Thymus (tissue), 11 donors: ENCODE data around the gene GAPDHS. TPM values are rescaled to one million over a fixed set of nuclear protein-coding genes. Genes with fewer than 3 reads are reported as not detected.
A peak's percentile ranks its signal among the peaks of the same experiment; 100 is the strongest.

Experiments
- DNase-seq, 9 donors: peaks; one replicate each; pipeline ENCODE4 v3.0.0-alpha.2; 2013; ENCODE audit warnings: low spot score in 9 of 9, low read depth in 6 of 9, missing footprints in 1 of 9
- H3K27ac ChIP-seq, 2 donors: one replicate each; pipeline ENCODE4 v1.5.1; 2013; ENCODE audit warnings: control low read depth in 1 of 2, low read depth in 1 of 2, low read length in 1 of 2, mild to moderate bottlenecking in 1 of 2, moderate library complexity in 1 of 2
- H3K27me3 ChIP-seq, 2 donors: one replicate each; pipeline ENCODE4 v1.5.1; 2013; ENCODE audit warnings: low read length in 1 of 2; ENCODE audit not compliant: control insufficient read depth in 2 of 2, insufficient read depth in 1 of 2
- H3K36me3 ChIP-seq, 2 donors: one replicate each; pipeline ENCODE4 v1.5.1; 2013; ENCODE audit warnings: low read length in 1 of 2, mild to moderate bottlenecking in 1 of 2, moderate library complexity in 1 of 2; ENCODE audit not compliant: control insufficient read depth in 2 of 2, insufficient read depth in 2 of 2
- H3K4me1 ChIP-seq, 2 donors: one replicate each; pipeline ENCODE4 v1.5.1; 2013; ENCODE audit warnings: low read length in 2 of 2; ENCODE audit not compliant: control insufficient read depth in 2 of 2, insufficient read depth in 2 of 2
- H3K4me3 ChIP-seq, 2 donors: one replicate each; pipeline ENCODE4 v1.5.1; 2013; ENCODE audit warnings: low read length in 2 of 2, control low read depth in 1 of 2, mild to moderate bottlenecking in 1 of 2
- H3K9me3 ChIP-seq, 2 donors: one replicate each; pipeline ENCODE4 v1.5.1; 2013; ENCODE audit warnings: low read length in 1 of 2, mild to moderate bottlenecking in 1 of 2; ENCODE audit not compliant: control insufficient read depth in 2 of 2, insufficient read depth in 1 of 2
- WGBS: extraction: QIAGEN DNeasy Blood & Tissue Kit; methylation state at CpG from one replicate; pipeline ENCODE4 v1.1.7; 2013; 5-methylcytosine and 5-hydroxymethylcytosine counted together
- polyA plus RNA-seq: library from polyadenylated mRNA; stranded (reverse); fragments of 200-250 nt; gene quantifications from one replicate; pipeline ENCODE4 v1.2.3, GENCODE V29; 2013
- total RNA-seq: library from RNA; stranded (reverse); fragments of 120-200 nt; gene quantifications from one replicate; pipeline ENCODE4 v1.2.4, GENCODE V29; 2013
- donor health status: healthy.

GAPDHS gene
- total and polyA plus RNA-seq, 2 donors = 0.16 to 0.19 TPM

DNA sequence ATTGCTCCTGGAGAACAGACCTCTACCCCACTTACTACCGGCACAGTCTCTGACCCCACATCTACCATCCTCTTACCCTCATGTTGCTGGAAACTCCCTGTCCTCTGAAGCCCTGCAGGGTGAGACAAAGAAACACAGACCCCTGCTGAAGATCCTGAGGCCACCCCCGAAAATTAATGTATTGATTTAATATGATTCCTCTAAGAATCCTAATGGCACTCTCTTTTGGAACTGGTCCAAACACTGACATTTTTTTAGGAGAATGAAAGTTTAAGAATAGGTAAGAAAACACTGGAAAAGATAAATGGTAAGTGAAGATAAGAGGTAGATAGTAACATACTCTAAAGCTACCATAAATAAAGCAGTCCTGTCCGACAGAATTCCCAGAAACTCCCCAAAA lies 25.1 kb upstream of the GAPDHS start:
- H3K36me3 ChIP-seq = no peaks in the 10 kb centered on the region
- no peak for DNase-seq
- no peaks in the 10 kb centered on the region for H3K9me3 ChIP-seq
- H3K4me3 ChIP-seq = no peak overlapping the region
- peaks cover 14 to 74% of the 10 kb centered on the region in 2 donors for H3K27me3 ChIP-seq
- 97% methylated on average over 3 of the region's 3 CpGs for WGBS
- H3K27ac ChIP-seq = no peak overlapping the region
- H3K4me1 ChIP-seq = no peaks in the 10 kb centered on the region

DNA sequence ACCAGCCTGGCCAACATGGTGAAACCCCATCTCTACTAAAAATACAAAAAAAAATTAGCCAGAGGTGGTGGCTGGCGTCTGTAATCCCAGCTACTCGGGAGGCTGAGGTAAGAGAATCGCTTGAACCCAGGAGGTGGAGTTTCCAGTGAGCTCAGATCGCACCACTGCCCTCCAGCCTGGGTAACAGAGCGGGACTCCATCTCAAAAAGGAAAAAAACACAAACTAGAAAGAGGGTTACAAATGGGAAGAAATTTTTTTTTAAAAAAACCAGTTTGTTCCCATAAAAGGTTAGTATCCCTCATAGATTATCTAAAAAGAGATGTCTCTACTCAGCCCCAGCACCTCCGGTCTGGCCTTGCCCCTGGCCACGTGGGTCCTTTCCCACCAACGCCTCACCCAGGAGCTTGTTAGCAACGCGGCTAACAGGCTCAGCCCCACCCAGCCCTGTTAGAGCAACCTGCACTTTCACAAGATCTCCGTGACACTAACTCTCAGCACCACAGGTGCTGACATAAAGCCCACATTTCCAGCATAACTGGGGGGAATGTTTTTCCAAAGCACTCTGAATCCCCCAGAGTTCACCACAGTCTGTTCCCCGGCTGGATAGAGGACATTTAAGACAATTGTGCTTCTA lies 24.1 kb upstream of the GAPDHS start:
- WGBS = 38% methylated on average over 12 of the region's 12 CpGs
- H3K4me3 ChIP-seq = no peak overlapping the region

DNA sequence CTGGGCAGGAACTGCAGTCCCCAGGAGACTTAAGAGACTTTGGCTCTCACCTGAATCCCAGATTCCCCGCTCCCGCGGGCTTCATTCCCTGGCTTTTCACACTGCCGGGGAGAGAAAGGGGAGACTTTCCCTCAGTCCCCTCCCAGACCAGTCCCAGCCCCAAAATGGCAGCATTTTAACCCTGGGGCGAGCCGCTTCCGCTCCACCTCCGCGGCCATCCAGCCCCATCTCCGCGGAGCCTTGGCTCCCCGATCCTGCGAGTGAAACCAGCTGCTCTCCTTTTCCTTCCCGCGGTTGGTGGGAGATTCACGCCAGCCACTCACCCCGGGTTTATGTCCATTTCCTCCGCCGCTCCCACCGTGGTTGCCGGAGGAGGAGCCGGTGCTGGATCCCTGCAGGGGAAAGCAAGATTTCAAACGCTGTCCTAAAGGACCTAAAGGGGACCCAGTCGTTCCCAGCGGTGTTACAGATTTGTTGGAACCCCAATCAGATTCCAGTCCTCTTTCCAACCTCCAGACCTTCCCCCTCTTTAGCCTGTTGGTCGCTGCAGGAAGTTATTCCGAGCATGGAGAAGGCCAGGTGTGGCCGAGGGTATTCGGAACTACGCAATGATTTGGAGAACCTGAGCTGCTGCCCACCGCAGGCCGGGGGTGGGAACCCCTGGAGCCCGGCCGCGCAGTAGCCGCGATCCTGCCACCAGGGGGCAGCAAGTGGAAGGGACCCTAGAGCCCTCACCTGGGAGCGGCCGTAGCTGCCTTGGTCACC lies 23.2 kb upstream of the GAPDHS start:
- Histone ChIP-seq H3K4me3 (peak overlapping the region; percentile 11 to 24), H3K9me3 (no peaks in the 10 kb centered on the region), H3K36me3 (no peaks in the 10 kb centered on the region), H3K27me3 (peaks cover 14 to 88% of the 10 kb centered on the region in 2 donors), H3K27ac (no peak overlapping the region), H3K4me1 (no peaks in the 10 kb centered on the region)
- 1% methylated on average over 39 of the region's 39 CpGs for WGBS
- DNase-seq = peak in 7 of 9 donors; percentile 21 to 64 (median 51)

More for the DNA sequence above, 24.1 kb upstream of the GAPDHS start:
- Histone ChIP-seq H3K36me3 (no peaks in the 10 kb centered on the region), H3K9me3 (no peaks in the 10 kb centered on the region), H3K27ac (no peak overlapping the region), H3K27me3 (peaks cover 14 to 84% of the 10 kb centered on the region in 2 donors), H3K4me1 (no peaks in the 10 kb centered on the region)
- DNase-seq = no peak

DNA sequence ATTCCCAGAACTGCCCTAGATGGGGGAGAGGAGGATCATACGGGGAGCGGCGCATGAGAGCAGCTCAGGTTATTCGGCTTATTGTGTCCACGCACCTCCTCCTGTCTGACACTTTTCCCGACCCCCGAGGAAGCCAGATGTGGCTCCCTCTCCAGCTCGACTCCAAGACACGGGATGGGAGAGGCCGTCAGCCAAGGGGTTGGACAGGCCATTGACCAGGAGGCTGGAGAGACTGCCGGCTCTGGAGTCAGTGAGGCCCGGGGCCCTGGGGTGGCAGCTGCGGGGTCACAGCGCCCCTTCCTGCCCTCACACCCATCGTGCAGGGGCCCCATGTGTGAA lies 22.7 kb upstream of the GAPDHS start:
- H3K9me3 ChIP-seq = no peaks in the 10 kb centered on the region
- no peak overlapping the region for H3K27ac ChIP-seq
- H3K4me1 ChIP-seq = no peaks in the 10 kb centered on the region
- peaks cover 14 to 82% of the 10 kb centered on the region in 2 donors for H3K27me3 ChIP-seq
- 13% methylated on average over 15 of the region's 15 CpGs for WGBS
- DNase-seq = no peak
- H3K36me3 ChIP-seq = no peaks in the 10 kb centered on the region
- H3K4me3 ChIP-seq = no peak overlapping the region

DNA sequence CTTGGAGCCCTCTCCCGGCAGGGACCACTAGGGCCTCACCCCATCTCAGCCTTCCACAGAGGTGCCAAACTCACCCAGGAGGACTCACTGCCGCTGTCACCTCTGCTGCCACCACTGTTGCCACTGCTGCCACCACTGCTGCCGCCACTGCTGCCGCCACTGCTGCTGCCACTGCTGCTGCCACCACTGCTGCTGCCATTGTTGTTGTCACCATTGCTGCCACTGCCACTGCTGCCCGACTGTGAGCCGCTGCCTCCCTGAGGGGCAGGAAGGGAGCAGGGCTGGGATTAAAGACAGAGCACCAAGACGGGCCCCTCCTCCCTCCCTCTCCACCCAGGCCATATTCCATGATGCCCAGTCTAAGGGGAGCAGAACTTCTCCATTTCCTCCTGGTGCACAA lies 21.9 kb upstream of the GAPDHS start:
- Histone ChIP-seq H3K27me3 (peaks cover 14 to 75% of the 10 kb centered on the region in 2 donors), H3K27ac (no peak overlapping the region), H3K4me3 (no peak overlapping the region), H3K9me3 (no peaks in the 10 kb centered on the region), H3K4me1 (no peaks in the 10 kb centered on the region), H3K36me3 (no peaks in the 10 kb centered on the region)
- DNase-seq = no peak
- WGBS = 77% methylated on average over 7 of the region's 7 CpGs

DNA sequence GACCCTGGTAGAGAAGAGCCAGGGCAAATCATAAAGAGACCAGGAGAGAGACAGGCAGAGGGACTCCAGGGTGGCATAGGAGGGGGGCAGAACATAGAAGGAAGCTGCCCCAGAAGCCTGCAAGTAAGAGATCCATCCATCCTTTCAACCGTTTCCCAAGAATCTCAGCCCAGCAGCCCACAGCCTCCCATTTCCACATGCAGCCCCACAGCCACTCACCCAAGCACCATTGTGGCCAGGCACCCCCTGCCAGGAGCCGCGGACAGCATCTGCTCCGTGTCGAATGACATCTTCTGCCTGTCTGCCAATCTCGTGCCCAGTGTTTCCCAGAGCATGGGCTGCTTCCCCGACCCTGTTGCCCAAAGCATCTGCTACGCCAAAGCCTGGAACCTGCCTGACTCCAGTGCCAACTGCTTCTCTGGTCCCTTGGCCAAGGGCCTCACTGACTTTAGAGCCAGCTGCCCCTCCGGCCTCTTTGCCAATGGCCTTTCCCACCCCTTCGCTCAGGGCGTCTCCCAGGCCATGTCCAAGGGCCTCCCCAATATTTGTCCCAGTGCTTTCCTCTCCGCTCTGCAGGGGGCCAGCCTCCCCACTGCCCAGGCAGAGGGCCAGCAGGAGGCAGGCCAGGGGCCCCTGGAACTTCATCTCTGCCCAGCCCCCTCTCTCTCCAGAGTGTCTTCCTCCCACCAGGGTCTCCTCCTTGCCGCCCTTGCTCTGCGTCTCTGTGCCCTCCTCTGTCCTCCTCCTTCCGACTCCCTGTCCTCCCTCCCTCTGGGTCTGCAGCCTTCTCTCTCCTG lies 20.2 kb upstream of the GAPDHS start:
- WGBS = 95% methylated on average over 15 of the region's 15 CpGs
- Histone ChIP-seq H3K27me3 (peaks cover 14 to 64% of the 10 kb centered on the region in 2 donors), H3K4me3 (no peak overlapping the region), H3K36me3 (no peaks in the 10 kb centered on the region), H3K9me3 (no peaks in the 10 kb centered on the region), H3K4me1 (no peaks in the 10 kb centered on the region), H3K27ac (no peak overlapping the region)
- no peak for DNase-seq

DNA sequence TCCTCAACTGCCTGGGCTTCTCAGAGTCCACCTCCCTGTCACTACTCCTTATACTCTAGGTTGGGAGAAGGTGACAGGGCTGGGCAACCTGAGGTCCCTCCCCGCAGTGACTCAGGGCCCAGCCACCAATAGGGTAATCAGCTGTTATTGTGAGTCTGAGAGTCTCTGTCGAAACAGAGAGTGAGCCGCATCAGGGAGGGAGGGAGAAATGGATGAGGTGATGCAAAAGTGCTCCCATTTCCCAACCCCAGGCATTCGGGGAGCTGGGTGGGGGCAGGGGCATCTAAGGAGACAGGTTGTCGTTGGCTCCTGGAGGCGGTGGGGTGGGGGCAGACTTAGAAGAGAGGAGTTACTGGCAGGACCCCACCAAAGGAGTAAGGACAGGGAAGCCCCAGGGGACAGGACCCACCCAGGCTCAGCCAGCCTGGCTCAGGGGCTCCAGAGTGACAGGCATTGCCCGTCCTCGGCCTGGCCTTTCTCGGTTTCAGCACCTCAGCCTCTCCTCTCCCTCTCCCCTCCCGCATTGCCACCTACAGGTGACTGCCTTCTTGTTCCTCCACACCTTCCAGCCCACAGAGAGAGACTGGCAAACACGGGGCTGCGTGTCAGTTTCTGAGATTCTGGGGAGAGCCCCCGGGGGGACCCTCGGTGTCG lies 19.5 kb upstream of the GAPDHS start, which contains the start of gene DMKN:
DMKN (minus strand) TSS at position 22 of the 654 bp plus-strand sequence. CDS start 174 bp downstream, outside the sequence.
- peaks cover 14 to 59% of the 10 kb centered on the region in 2 donors for H3K27me3 ChIP-seq

DNA sequence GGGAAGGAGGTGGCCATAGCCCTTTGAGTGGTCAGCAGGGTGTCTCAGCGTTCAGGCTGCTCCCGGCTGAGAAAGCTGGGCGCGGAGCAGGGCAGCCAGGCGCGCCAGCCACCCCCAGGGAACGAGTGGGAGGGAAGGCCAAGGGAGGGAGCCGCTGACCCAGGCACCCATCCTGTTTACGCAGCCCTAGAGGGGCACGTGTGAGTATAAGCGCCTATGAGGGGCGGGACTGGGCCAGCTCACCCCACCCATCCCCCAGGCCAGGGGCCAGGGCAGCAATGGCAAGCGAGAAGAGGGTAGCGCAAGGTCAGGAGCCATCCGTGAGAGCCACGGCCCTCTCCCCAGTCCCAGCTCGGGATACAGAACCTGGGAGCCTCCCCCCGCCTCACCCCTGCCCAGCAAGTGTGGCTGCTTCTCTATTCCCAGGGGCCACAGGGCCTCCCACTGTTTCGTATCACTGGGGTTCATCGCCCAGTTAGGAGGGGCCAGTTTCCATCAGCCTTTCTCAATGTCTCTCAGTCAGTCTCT lies 18.9 kb upstream of the GAPDHS start:
- 51% methylated on average over 20 of the region's 20 CpGs for WGBS
- Histone ChIP-seq H3K36me3 (no peaks in the 10 kb centered on the region), H3K27me3 (peaks cover 11 to 53% of the 10 kb centered on the region in 2 donors), H3K27ac (no peak overlapping the region), H3K9me3 (no peaks in the 10 kb centered on the region), H3K4me3 (no peak overlapping the region), H3K4me1 (no peaks in the 10 kb centered on the region)
- DNase-seq = no peak

More for the DNA sequence above, 19.5 kb upstream of the GAPDHS start, which contains the start of gene DMKN:
- Histone ChIP-seq H3K4me3 (no peak within 1 kb of the TSS), H3K36me3 (no peaks in the 10 kb centered on the region), H3K4me1 (no peaks in the 10 kb centered on the region), H3K9me3 (no peaks in the 10 kb centered on the region), H3K27ac (no peak within 1 kb of the TSS)
- DNase-seq = no peak
- 47% methylated on average over 15 of the region's 15 CpGs for WGBS
